Measurements from ENCODE around the gene PLA2G4D.
A peak's percentile ranks its signal among the peaks of the same experiment; 100 is the strongest.

Gene PLA2G4D

DNA sequence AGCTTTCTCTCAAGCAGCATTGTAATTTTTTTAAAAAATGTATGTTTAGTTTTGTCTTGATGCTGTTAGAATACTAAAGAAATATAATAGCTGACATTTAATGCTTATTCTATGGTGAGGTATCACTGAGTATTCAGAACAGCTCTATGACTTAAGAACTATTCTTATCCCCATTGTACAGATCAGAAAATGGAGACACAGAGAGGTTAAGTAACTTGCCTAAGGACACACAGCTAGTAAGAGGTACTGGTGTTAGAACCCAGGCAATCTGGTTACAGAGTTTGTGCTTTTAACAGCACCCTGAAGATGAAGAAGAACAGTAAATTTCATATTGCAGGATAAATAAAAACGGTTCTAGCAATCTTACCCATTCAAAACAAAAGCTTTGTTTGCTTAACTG, 15.5 kb downstream of the PLA2G4D start:
- Histone ChIP-seq H3K4me3 (no peak overlapping the region), H3K27ac (no peak overlapping the region), H3K4me1 (peaks cover 19% of the 10 kb centered on the region), H3K9me3 (no peaks in the 10 kb centered on the region), H3K4me2 (no peak overlapping the region), H3K9ac (no peak overlapping the region), H4K20me1 (no peaks in the 10 kb centered on the region), H3K36me3 (no peaks in the 10 kb centered on the region), H3K27me3 (no peaks in the 10 kb centered on the region)
- no peak for TF ChIP-seq Cebpa-rat (IDR thresholded peaks at IDR 0.05)

DNA sequence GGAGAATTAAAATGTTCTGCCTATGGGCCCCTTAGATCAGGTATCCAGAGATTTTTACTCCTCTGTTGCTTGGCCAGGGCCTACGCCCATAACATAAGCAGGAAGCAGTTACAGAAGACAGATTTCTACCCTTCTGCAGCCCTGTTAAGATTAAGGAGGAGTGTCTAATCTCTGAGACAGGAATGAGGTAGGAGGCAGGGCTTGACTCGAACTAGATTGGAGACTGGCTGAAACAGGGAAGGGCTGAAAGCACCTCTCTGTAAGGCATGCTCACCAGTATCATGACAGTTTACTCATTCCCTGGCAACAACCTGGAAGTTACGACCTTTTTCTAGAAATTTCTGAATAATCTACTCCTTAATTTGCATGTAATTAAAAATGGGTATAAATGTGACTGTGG, 16.7 kb downstream of the PLA2G4D start:
- Histone ChIP-seq H3K4me2 (no peak overlapping the region), H3K9me3 (no peaks in the 10 kb centered on the region), H3K27ac (no peak overlapping the region), H3K36me3 (no peaks in the 10 kb centered on the region), H4K20me1 (no peaks in the 10 kb centered on the region), H3K4me3 (no peak overlapping the region), H3K9ac (no peak overlapping the region), H3K27me3 (no peaks in the 10 kb centered on the region), H3K4me1 (peaks cover 19% of the 10 kb centered on the region)
- TF ChIP-seq Cebpa-rat (IDR thresholded peaks at IDR 0.05), result no peak

DNA sequence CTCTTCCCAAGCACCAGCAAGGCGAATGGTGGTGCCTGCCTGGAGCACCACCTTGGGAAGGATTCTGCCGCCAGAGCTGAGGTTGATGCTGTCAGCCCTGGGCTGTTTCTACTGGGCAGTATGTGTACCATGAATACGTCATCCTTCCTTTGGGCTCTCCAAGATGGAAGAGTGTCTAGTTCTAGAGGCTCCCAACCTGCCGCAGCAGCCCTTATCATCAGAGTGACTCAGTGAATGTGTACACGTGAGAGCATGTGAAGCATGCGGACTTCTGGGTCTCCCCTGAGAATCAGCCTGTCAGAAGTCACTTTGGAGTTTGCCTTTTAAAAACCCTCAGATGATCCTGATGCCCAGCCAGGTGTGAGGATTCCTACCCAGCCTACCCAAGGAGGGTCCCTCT, 20.9 kb downstream of the PLA2G4D start:
- no peak overlapping the region for H3K9ac ChIP-seq
- peaks cover 9% of the 10 kb centered on the region; the same call in 1 of the 2 replicates for H3K4me1 ChIP-seq
- H3K9me3 ChIP-seq, result no peaks in the 10 kb centered on the region
- H3K4me3 ChIP-seq, result no peak overlapping the region
- TF ChIP-seq Cebpa-rat (IDR thresholded peaks at IDR 0.05), result no peak
- no peaks in the 10 kb centered on the region for H3K36me3 ChIP-seq
- no peak overlapping the region for H3K27ac ChIP-seq
- H3K4me2 ChIP-seq, result no peak overlapping the region
- H3K27me3 ChIP-seq, result no peaks in the 10 kb centered on the region
- no peaks in the 10 kb centered on the region for H4K20me1 ChIP-seq

DNA sequence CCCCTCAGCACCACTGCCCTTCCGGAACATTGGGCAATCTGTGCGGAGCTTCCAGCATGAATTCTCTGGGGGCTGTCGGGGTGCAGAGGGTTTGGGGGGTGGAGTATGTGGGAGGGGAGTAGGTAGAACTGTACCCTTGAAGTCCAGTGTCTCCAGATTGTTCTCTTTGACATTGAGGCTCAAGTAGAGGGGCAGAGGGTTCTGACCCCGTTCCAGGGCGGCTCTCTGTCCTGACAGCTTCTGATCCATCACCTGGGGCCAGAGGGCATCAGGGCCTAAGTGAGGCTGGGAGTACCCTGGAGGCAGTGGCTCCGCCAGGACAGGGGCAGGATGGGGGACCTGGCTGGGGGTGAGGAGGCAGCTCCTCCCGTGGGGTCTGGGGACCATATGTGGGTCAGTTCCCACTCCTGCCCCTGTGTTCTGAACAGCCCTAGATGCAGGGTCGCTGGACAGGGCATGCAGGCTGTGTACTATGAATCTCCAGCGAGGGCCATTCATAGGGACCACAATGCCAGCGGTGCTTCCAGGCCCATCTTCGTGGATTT, 22.1 kb downstream of the PLA2G4D start:
- H3K4me3 ChIP-seq, result no peak overlapping the region
- peaks cover 9% of the 10 kb centered on the region; the same call in 1 of the 2 replicates for H3K4me1 ChIP-seq
- no peaks in the 10 kb centered on the region for H4K20me1 ChIP-seq
- H3K4me2 ChIP-seq, result no peak overlapping the region
- H3K9me3 ChIP-seq, result peaks cover 2% of the 10 kb centered on the region; the same call in 1 of the 2 replicates
- H3K27ac ChIP-seq, result no peak overlapping the region
- H3K27me3 ChIP-seq, result no peaks in the 10 kb centered on the region
- no peak for TF ChIP-seq Cebpa-rat (IDR thresholded peaks at IDR 0.05)
- H3K9ac ChIP-seq, result no peak overlapping the region
- H3K36me3 ChIP-seq, result no peaks in the 10 kb centered on the region

DNA sequence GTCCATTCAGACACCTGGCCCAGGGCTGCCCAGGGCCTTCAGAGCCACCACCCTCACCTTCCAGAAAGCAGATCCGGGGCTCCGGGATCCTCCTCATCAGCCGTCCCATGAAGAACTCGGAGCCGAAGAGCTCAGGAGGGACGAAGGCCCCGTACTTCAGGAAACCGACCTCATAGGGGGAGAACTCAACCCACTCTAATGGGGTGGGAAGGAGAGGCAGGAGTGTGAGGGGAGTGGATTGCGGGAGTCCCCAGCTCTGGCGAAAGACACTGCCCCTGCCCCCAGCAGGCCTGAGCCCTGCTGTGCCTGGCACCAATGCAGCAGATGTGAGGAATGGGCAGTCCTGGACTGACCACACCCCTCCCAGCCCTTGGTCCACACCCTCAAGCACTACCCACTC, 22.6 kb downstream of the PLA2G4D start:
- Histone ChIP-seq H3K27me3 (no peaks in the 10 kb centered on the region), H4K20me1 (no peaks in the 10 kb centered on the region), H3K4me1 (peaks cover 9% of the 10 kb centered on the region; the same call in 1 of the 2 replicates), H3K27ac (no peak overlapping the region), H3K9me3 (peaks cover 5% of the 10 kb centered on the region; the same call in 1 of the 2 replicates), H3K9ac (no peak overlapping the region), H3K4me3 (no peak overlapping the region), H3K36me3 (no peaks in the 10 kb centered on the region), H3K4me2 (no peak overlapping the region)
- no peak for TF ChIP-seq Cebpa-rat (IDR thresholded peaks at IDR 0.05)

DNA sequence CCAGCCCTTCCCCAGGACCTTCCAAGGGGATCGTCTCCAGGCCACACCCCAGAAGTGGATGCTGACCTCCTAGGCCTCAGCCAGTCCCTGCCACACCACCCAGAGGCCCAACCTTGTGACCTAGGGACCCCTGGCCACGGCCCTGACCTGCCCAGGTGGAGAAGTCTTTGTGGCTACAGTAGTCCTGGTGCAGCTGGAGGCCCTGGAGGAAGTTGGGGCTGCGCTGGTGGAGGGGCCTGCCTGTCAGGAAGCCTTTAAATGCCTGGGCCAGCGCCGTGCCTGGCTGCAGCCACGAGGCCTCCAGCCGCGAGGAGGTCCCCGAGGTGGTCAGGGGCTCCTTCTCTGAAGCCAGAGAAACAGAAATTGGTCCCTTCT, 23.4 kb downstream of the PLA2G4D start:
- no peaks in the 10 kb centered on the region for H3K27me3 ChIP-seq

DNA sequence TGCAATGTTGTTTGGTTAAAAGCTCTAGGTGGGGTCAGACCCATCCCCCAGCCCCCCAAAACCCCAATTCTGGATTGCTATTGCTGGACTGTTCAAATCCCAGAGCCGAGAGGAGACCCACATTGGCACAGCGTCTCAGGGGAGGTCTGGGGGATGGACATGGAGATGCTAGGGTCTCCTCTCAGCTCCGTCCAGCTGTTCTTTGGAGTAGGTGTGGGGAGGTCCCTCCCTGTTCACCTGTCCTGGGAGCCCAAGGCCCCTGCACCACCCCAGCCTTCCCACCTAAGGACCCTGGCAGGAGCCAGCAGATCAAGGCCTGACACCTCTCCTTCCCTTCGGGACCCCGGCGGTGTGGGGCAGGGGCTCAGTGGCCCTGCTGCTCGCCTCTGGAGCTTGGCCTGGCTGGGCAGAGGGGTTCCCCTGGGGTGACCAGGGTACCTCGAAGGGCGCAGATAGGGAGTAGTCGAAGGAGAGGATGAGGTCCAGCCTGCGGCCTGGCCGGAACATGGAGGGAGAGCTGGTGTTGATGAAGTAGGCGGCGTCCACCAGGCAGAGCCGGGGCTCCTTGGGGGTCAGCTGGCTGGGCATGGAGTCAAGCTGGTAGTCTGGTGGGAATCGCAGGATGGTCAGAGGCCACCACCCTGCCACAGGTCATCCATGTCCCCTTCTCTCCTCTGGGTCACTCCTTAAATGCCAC, 23.9 kb downstream of the PLA2G4D start:
- no peak for TF ChIP-seq Cebpa-rat (IDR thresholded peaks at IDR 0.05)
- H3K4me1 ChIP-seq, result peaks cover 9% of the 10 kb centered on the region

More for the DNA sequence above, 23.4 kb downstream of the PLA2G4D start:
- no peak for TF ChIP-seq Cebpa-rat (IDR thresholded peaks at IDR 0.05)
- Histone ChIP-seq H3K4me1 (peaks cover 9% of the 10 kb centered on the region; the same call in 1 of the 2 replicates), H3K9ac (no peak overlapping the region), H3K4me2 (peak overlapping the region; percentile 36; the same call in 1 of the 2 replicates), H4K20me1 (no peaks in the 10 kb centered on the region), H3K36me3 (no peaks in the 10 kb centered on the region), H3K9me3 (peaks cover 5% of the 10 kb centered on the region; the same call in 1 of the 2 replicates), H3K27ac (0 out of 2 replicates have a peak overlapping the region, but pooled peaks have one; percentile 22), H3K4me3 (no peak overlapping the region)

DNA sequence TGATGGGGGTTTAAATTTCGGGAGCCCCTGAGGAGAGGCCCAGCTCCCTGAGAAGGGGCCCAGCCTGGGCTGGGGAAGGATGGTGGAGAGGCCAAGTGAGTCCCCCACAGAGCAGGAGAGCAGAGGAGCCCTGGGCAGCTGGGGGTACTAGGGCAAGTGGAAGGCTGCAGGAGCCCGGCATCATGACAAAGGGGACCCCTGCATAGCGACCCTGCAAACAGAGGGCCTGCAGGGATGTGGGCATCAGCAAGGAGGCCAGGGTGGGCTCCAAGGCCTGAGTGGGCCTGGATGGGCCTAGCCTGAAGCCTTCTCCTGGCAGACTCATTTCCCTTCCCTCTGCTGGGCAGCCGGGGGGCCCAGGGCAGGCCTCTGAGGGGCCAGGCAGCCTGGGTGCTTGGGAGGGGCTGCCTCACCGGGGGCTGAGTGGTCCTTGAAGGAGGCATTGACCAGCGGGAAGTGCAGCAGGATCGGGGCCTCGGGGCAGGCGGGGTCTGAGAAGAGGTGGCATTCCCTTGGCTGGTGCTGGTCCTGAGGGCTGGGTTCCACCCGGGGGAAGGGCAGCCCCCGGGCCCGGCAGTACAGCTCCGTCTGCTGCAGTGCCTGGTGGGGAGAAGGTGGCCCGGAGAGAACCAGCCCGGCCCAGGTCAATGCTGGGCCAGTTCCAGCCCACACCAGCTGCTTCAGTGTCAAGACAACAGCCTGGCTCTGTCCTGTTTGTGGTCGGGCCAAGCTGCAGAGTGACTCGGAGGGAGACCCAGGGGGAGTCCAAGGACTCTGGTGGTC, 24.7 kb downstream of the PLA2G4D start:
- Histone ChIP-seq H3K36me3 (no peaks in the 10 kb centered on the region), H3K4me1 (peaks cover 15% of the 10 kb centered on the region), H3K27me3 (no peaks in the 10 kb centered on the region), H4K20me1 (no peaks in the 10 kb centered on the region), H3K4me3 (no peak overlapping the region), H3K9ac (no peak overlapping the region), H3K4me2 (no peak overlapping the region), H3K27ac (no peak overlapping the region), H3K9me3 (peaks cover 5% of the 10 kb centered on the region; the same call in 1 of the 2 replicates)
- no peak for TF ChIP-seq Cebpa-rat (IDR thresholded peaks at IDR 0.05)

More for the DNA sequence above, 23.9 kb downstream of the PLA2G4D start:
- peaks cover 5% of the 10 kb centered on the region; the same call in 1 of the 2 replicates for H3K9me3 ChIP-seq
- H3K36me3 ChIP-seq, result no peaks in the 10 kb centered on the region
- H4K20me1 ChIP-seq, result no peaks in the 10 kb centered on the region
- no peak overlapping the region for H3K9ac ChIP-seq
- H3K27me3 ChIP-seq, result no peaks in the 10 kb centered on the region
- H3K4me2 ChIP-seq, result no peak overlapping the region
- no peak overlapping the region for H3K4me3 ChIP-seq
- H3K27ac ChIP-seq, result no peak overlapping the region

DNA sequence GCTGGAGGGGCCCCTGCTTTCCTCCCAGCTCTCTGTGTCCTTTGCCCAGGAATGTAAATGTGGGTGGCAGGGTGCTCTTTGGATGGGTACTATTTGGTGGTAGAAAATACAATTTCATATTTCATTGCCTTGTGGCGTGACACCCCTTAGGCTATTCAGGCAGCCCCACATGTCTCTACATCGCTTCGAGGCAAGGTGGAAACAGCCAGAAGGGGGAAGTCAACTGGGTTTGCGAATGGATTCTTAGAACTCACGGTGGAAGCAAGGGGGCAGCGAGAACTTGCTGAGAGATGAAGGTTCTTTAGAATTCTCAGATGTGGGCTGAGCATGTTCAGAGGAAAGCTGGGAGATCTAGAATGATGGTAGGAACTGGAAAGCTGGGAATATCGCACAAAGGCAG, 25.3 kb downstream of the PLA2G4D start:
- no peak overlapping the region for H3K9ac ChIP-seq
- H3K36me3 ChIP-seq, result no peaks in the 10 kb centered on the region
- no peak overlapping the region for H3K4me3 ChIP-seq
- no peaks in the 10 kb centered on the region for H3K27me3 ChIP-seq
- H3K27ac ChIP-seq, result no peak overlapping the region
- no peak overlapping the region for H3K4me2 ChIP-seq
- no peak for TF ChIP-seq Cebpa-rat (IDR thresholded peaks at IDR 0.05)
- H3K4me1 ChIP-seq, result peaks cover 16% of the 10 kb centered on the region
- peaks cover 5% of the 10 kb centered on the region; the same call in 1 of the 2 replicates for H3K9me3 ChIP-seq
- no peaks in the 10 kb centered on the region for H4K20me1 ChIP-seq

DNA sequence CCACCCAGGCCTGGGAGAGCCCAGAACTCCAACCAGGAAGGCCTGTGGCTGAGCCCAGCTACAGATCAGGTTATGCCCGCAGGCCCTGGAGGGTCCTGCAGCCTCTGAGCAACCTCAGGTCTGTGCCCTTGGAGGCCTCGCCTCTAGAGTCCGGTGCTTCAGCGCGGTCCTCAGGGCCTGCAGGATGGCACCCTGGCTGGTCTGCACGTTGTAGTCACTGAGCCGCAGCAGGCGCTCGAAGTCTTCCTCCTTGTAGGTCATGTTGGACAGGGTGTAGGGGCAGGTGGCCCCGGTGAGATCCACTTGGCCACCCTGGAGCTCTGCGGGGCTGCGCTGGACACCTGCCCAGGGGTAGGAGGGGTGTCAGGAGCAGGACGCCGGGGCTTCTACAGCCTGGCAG, 25.8 kb downstream of the PLA2G4D start:
- Histone ChIP-seq H3K4me2 (no peak overlapping the region), H3K27me3 (no peaks in the 10 kb centered on the region), H3K36me3 (no peaks in the 10 kb centered on the region), H3K4me3 (no peak overlapping the region), H4K20me1 (no peaks in the 10 kb centered on the region), H3K9me3 (peaks cover 5% of the 10 kb centered on the region; the same call in 1 of the 2 replicates), H3K27ac (no peak overlapping the region), H3K9ac (no peak overlapping the region), H3K4me1 (peaks cover 16% of the 10 kb centered on the region)
- no peak for TF ChIP-seq Cebpa-rat (IDR thresholded peaks at IDR 0.05)
